SJSA1 (cell line): Measurements from ENCODE around the gene ZNF680. TPM values are rescaled to one million over a fixed set of nuclear protein-coding genes. Genes with fewer than 3 reads are reported as not detected.
A peak's percentile ranks its signal among the peaks of the same experiment; 100 is the strongest.
"Not testable (repeated sequence)": the region's sequence is repeated elsewhere in the genome, so short reads cannot be mapped to it uniquely, and the experiment has no call there.

Experiments used
- DNase-seq, 2 experiments: peaks; one replicate each; pipeline ENCODE4 v3.0.0-alpha.2; 2015 to 2020; ENCODE audit warnings: low spot score in 2 of 2, low read depth in 1 of 2
- H3K27ac ChIP-seq: fragments of 250-450 bp; sonication (Bioruptor Pico); 2 replicates; pipeline ENCODE4 v1.5.1; 2020; ENCODE audit warnings: mild to moderate bottlenecking, moderate library complexity
- H3K27me3 ChIP-seq: fragments of 250-450 bp; sonication (Bioruptor Pico); replicated peaks from 2 replicates; pipeline ENCODE4 v1.5.1; 2020; ENCODE audit warnings: mild to moderate bottlenecking, moderate library complexity
- H3K36me3 ChIP-seq: fragments of 250-450 bp; sonication (Bioruptor Pico); 2 replicates; pipeline ENCODE4 v1.5.1; 2020; ENCODE audit warnings: mild to moderate bottlenecking
- H3K4me1 ChIP-seq: fragments of 250-450 bp; sonication (Bioruptor Pico); replicated peaks from 2 replicates; pipeline ENCODE4 v1.6.1; 2021; ENCODE audit warnings: mild to moderate bottlenecking
- H3K4me3 ChIP-seq: fragments of 250-450 bp; sonication (Bioruptor Pico); 2 replicates; pipeline ENCODE4 v1.5.1; 2020; ENCODE audit warnings: mild to moderate bottlenecking
- H3K9me3 ChIP-seq: fragments of 250-450 bp; sonication (Bioruptor Pico); replicated peaks from 2 replicates; pipeline ENCODE4 v1.5.1; 2020; ENCODE audit warnings: mild to moderate bottlenecking
- total RNA-seq: library from RNA; depleted of rRNA; stranded (reverse); fragments of >200 nt; shearing (Covaris generic); gene quantifications from 2 replicates; pipeline ENCODE4 v1.2.3, GENCODE V29; 2014

Gene ZNF680
- total RNA-seq, 1 experiment from 2014 or later = 6.1 TPM

- Histone ChIP-seq H3K4me3 (no peak overlapping the region), H3K36me3 (no peaks in the 10 kb centered on the region), H3K27me3 (no peaks in the 10 kb centered on the region), H3K9me3 (peaks cover 5% of the 10 kb centered on the region), H3K4me1 (no peaks in the 10 kb centered on the region), H3K27ac (no peak overlapping the region)
- no peak for DNase-seq
Measured at GRCh38 chr7:64574540-64575099, 11.7 kb upstream of the ZNF680 start.

GRCh38 chr7:64570284-64570605 lies 7.4 kb upstream of the ZNF680 start:
- H3K27ac ChIP-seq, H3K9me3 ChIP-seq, H3K4me1 ChIP-seq, H3K36me3 ChIP-seq, DNase-seq, H3K27me3 ChIP-seq, H3K4me3 ChIP-seq: not testable (repeated sequence)

- H3K27ac ChIP-seq, DNase-seq, H3K9me3 ChIP-seq, H3K27me3 ChIP-seq, H3K4me3 ChIP-seq, H3K36me3 ChIP-seq, H3K4me1 ChIP-seq: not testable (repeated sequence)
Measured at GRCh38 chr7:64569372-64570283, 6.8 kb upstream of the ZNF680 start.

- Histone ChIP-seq H3K27ac (peak overlapping the region; percentile 68; the same call in 1 of the 2 replicates), H3K4me3 (peak overlapping the region; percentile 53), H3K27me3 (no peaks in the 10 kb centered on the region), H3K36me3 (no peaks in the 10 kb centered on the region), H3K4me1 (no peaks in the 10 kb centered on the region), H3K9me3 (no peaks in the 10 kb centered on the region)
- no peak for DNase-seq
Measured at GRCh38 chr7:64562256-64562625, 630 bp downstream of the ZNF680 start.

- Histone ChIP-seq H3K27me3 (no peaks in the 10 kb centered on the region), H3K4me1 (no peaks in the 10 kb centered on the region), H3K9me3 (no peaks in the 10 kb centered on the region), H3K4me3 (no peak overlapping the region), H3K36me3 (no peaks in the 10 kb centered on the region), H3K27ac (peak overlapping the region; percentile 38; the same call in 1 of the 2 replicates)
- peak in 1 of 2 experiments; percentile 6 for DNase-seq
Measured at GRCh38 chr7:64559206-64559605, 3.7 kb downstream of the ZNF680 start.

- Histone ChIP-seq H3K4me1 (no peaks in the 10 kb centered on the region), H3K4me3 (no peak overlapping the region), H3K9me3 (no peaks in the 10 kb centered on the region), H3K27ac (peak overlapping the region; percentile 38; the same call in 1 of the 2 replicates), H3K27me3 (no peaks in the 10 kb centered on the region), H3K36me3 (no peaks in the 10 kb centered on the region)
- DNase-seq = no peak
Measured at GRCh38 chr7:64558781-64559180, 4.1 kb downstream of the ZNF680 start.

- H3K27me3 ChIP-seq = no peaks in the 10 kb centered on the region
- H3K36me3 ChIP-seq = no peaks in the 10 kb centered on the region
- DNase-seq = no peak
- no peaks in the 10 kb centered on the region for H3K4me1 ChIP-seq
- no peak overlapping the region for H3K27ac ChIP-seq
- no peak overlapping the region for H3K4me3 ChIP-seq
- no peaks in the 10 kb centered on the region for H3K9me3 ChIP-seq
Measured at GRCh38 chr7:64558323-64558705, 4.6 kb downstream of the ZNF680 start.

- DNase-seq = no peak
- Histone ChIP-seq H3K9me3 (no peaks in the 10 kb centered on the region), H3K27ac (no peak overlapping the region)
Measured at GRCh38 chr7:64557601-64558322, 5.1 kb downstream of the ZNF680 start.

GRCh38 chr7:64555046-64555445 lies 7.8 kb downstream of the ZNF680 start:
- no peak overlapping the region for H3K27ac ChIP-seq
- no peak overlapping the region for H3K4me3 ChIP-seq
- H3K4me1 ChIP-seq = no peaks in the 10 kb centered on the region
- no peaks in the 10 kb centered on the region for H3K36me3 ChIP-seq
- DNase-seq = no peak
- H3K27me3 ChIP-seq = no peaks in the 10 kb centered on the region
- H3K9me3 ChIP-seq = no peaks in the 10 kb centered on the region; the same call in 1 of the 2 replicates

More at GRCh38 chr7:64557601-64558322, 5.1 kb downstream of the ZNF680 start:
- no peaks in the 10 kb centered on the region for H3K4me1 ChIP-seq
- H3K27me3 ChIP-seq = no peaks in the 10 kb centered on the region
- H3K36me3 ChIP-seq = no peaks in the 10 kb centered on the region
- no peak overlapping the region for H3K4me3 ChIP-seq

GRCh38 chr7:64554188-64554587 lies 8.7 kb downstream of the ZNF680 start:
- not testable (repeated sequence) for DNase-seq, H3K36me3 ChIP-seq, H3K4me3 ChIP-seq, H3K27me3 ChIP-seq, H3K9me3 ChIP-seq, H3K4me1 ChIP-seq, H3K27ac ChIP-seq

GRCh38 chr7:64551375-64552142 lies 11.3 kb downstream of the ZNF680 start:
- Histone ChIP-seq H3K4me3 (no peak overlapping the region), H3K36me3 (no peaks in the 10 kb centered on the region), H3K4me1 (no peaks in the 10 kb centered on the region), H3K27ac (no peak overlapping the region), H3K9me3 (no peaks in the 10 kb centered on the region; the same call in 1 of the 2 replicates), H3K27me3 (no peaks in the 10 kb centered on the region)
- DNase-seq = no peak

- H3K27me3 ChIP-seq = no peaks in the 10 kb centered on the region
- H3K4me3 ChIP-seq = no peak overlapping the region
- H3K27ac ChIP-seq = no peak overlapping the region
- DNase-seq = no peak
- no peaks in the 10 kb centered on the region for H3K9me3 ChIP-seq
- H3K4me1 ChIP-seq = no peaks in the 10 kb centered on the region
- H3K36me3 ChIP-seq = peaks cover 6% of the 10 kb centered on the region; the same call in 1 of the 2 replicates
Measured at GRCh38 chr7:64544010-64544409, 18.9 kb downstream of the ZNF680 start.
